Measurements from ENCODE around the gene GRK7. TPM values are rescaled to one million over a fixed set of nuclear protein-coding genes. Genes with fewer than 3 reads are reported as not detected.
"Not testable (repeated sequence)": the region's sequence is repeated elsewhere in the genome, so short reads cannot be mapped to it uniquely, and the experiment has no call there.

Gene GRK7
- total and polyA plus RNA-seq, 11 donors: 0.06 to 0.13 TPM; not detected in 9

- TF ChIP-seq POLR2A (IDR thresholded peaks at IDR 0.05) (no peak), CTCF (IDR thresholded peaks at IDR 0.05) (no peak)
- ATAC-seq: no peak
- WGBS, 4 donors: 92 to 96% (median 93%) methylated on average over 4 of the region's 4 CpGs
- intact Hi-C loops (cut with DNase I): loop anchor here in 1 of 10 donors (10.0 kb wide), 1 partner anchor 127 kb away; no protein-coding TSS in a partner anchor
- Histone ChIP-seq H3K36me3 (no peaks in the 10 kb centered on the region), H3K27me3 (no peaks in the 10 kb centered on the region), H3K4me3 (no peak overlapping the region), H3K9me3 (no peaks in the 10 kb centered on the region), H3K4me1 (no peaks in the 10 kb centered on the region), H3K27ac (no peak overlapping the region)
- no peak for DNase-seq
Measured at GRCh38 chr3:141788149-141788548, 24.9 kb downstream of the GRK7 start.

- H3K4me3 ChIP-seq, H3K27me3 ChIP-seq, ATAC-seq, DNase-seq, H3K36me3 ChIP-seq, H3K4me1 ChIP-seq, H3K27ac ChIP-seq, H3K9me3 ChIP-seq: not testable (repeated sequence)
- intact Hi-C loops (cut with DNase I): loop anchor here in 1 of 10 donors (10.0 kb wide), 1 partner anchor 126 kb away; no protein-coding TSS in a partner anchor
- WGBS, 4 donors: 85 to 92% (median 87%) methylated on average over 5 of the region's 5 CpGs
Measured at GRCh38 chr3:141788750-141789149, 25.5 kb downstream of the GRK7 start.

GRCh38 chr3:141789281-141789680 is 26.1 kb downstream of the GRK7 start:
- Histone ChIP-seq H3K4me1 (peaks cover 0 to 3% (median 0%) of the 10 kb centered on the region in 12 donors), H3K27me3 (no peaks in the 10 kb centered on the region), H3K4me3 (no peak overlapping the region), H3K27ac (no peak overlapping the region), H3K9me3 (no peaks in the 10 kb centered on the region), H3K36me3 (no peaks in the 10 kb centered on the region)
- DNase-seq (no peak), ATAC-seq (no peak)
- intact Hi-C loops (cut with DNase I): loop anchor here in 1 of 10 donors (10.0 kb wide), 1 partner anchor 126 kb away; no protein-coding TSS in a partner anchor
- WGBS, 4 donors: 85 to 90% (median 90%) methylated on average over 7 of the region's 7 CpGs
- no peak for TF ChIP-seq CTCF (IDR thresholded peaks at IDR 0.05)
- no peak for TF ChIP-seq POLR2A (IDR thresholded peaks at IDR 0.05)

GRCh38 chr3:141790171-141790570 is 27.0 kb downstream of the GRK7 start:
- peaks cover 0 to 4% (median 0%) of the 10 kb centered on the region in 12 donors for H3K4me1 ChIP-seq
- DNase-seq (no peak), ATAC-seq (no peak)
- H3K9me3 ChIP-seq: no peaks in the 10 kb centered on the region
- H3K36me3 ChIP-seq: no peaks in the 10 kb centered on the region
- intact Hi-C loops (cut with DNase I): loop anchor here in 1 of 10 donors (10.0 kb wide), 1 partner anchor 75 kb away; no protein-coding TSS in a partner anchor
- no peak overlapping the region for H3K4me3 ChIP-seq
- H3K27ac ChIP-seq: no peak overlapping the region
- no peak for TF ChIP-seq CTCF (IDR thresholded peaks at IDR 0.05)
- H3K27me3 ChIP-seq: no peaks in the 10 kb centered on the region
- 91 to 96% (median 94%) methylated on average over 4 of the region's 4 CpGs for WGBS, 4 donors

GRCh38 chr3:141792495-141792894 is 29.3 kb downstream of the GRK7 start:
- ATAC-seq: no peak
- no peak for DNase-seq
- no peaks in the 10 kb centered on the region for H3K27me3 ChIP-seq
- H3K4me1 ChIP-seq: peaks cover 0 to 24% (median 10%) of the 10 kb centered on the region in 12 donors
- no peaks in the 10 kb centered on the region for H3K36me3 ChIP-seq
- no peak for TF ChIP-seq POLR2A (IDR thresholded peaks at IDR 0.05)
- no peak for TF ChIP-seq CTCF (IDR thresholded peaks at IDR 0.05)
- H3K9me3 ChIP-seq: no peaks in the 10 kb centered on the region
- intact Hi-C loops (cut with DNase I): loop anchor here in 1 of 10 donors (10.0 kb wide), 1 partner anchor 72 kb away; no protein-coding TSS in a partner anchor
- H3K4me3 ChIP-seq: no peak overlapping the region
- H3K27ac ChIP-seq: no peak overlapping the region
- WGBS, 4 donors: 89 to 95% (median 94%) methylated on average over 1 of the region's 1 CpG
